Memory B cell (primary cell): ENCODE data around the gene PCSK2.

Experiments used
- ATAC-seq: fragments of 150-1000 bp; cut with Tn5 transposase; 2 replicates; pipeline ENCODE4 v1.10.0; 2021; ENCODE audit warnings: low read depth, mild to moderate bottlenecking, moderate library complexity
- DNase-seq, 2 donors: peaks; one replicate each; pipeline ENCODE4 v3.0.0; 2022; ENCODE audit warnings: low spot score in 2 of 2
- H3K27ac Mint-ChIP-seq: one replicate; pipeline ENCODE4 v1.8.0; 2022; ENCODE audit warnings: mild to moderate bottlenecking, moderate library complexity, mixed read lengths
- H3K27me3 Mint-ChIP-seq: one replicate; pipeline ENCODE4 v1.8.0; 2022; ENCODE audit warnings: mixed read lengths
- H3K36me3 Mint-ChIP-seq: one replicate; pipeline ENCODE4 v1.8.0; 2022; ENCODE audit warnings: mild to moderate bottlenecking, mixed read lengths
- H3K4me1 Mint-ChIP-seq: one replicate; pipeline ENCODE4 v1.8.0; 2022; ENCODE audit warnings: mixed read lengths
- H3K4me3 Mint-ChIP-seq: one replicate; pipeline ENCODE4 v1.8.0; 2022; ENCODE audit warnings: mild to moderate bottlenecking, moderate library complexity, mixed read lengths
- H3K9me3 Mint-ChIP-seq: one replicate; pipeline ENCODE4 v1.8.0; 2022; ENCODE audit warnings: mixed read lengths

PCSK2 gene

DNA sequence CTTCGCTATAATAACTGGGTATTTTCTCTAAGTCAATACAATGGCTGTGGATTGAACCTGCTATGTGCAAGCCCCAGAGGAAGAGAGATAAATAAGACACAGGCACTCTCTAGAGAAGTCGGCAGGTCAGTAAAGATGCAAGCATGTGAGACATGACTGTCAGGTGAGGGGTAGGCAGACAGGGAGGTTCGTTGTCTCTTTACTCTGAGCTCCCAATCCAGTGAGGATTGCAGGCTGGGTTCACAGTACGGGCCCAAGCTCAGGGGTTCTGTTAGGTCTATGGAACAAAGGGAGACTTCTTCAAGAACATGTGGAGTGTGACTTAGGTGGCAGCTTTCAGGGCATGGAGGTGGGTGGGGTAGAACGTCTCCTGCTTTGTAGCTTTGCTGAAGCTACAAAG is 147.2 kb downstream of the PCSK2 start:
- no peak overlapping the region for H3K27ac Mint-ChIP-seq
- no peaks in the 10 kb centered on the region for H3K36me3 Mint-ChIP-seq
- H3K9me3 Mint-ChIP-seq, result peaks cover 2% of the 10 kb centered on the region
- DNase-seq (no peak), ATAC-seq (no peak)
- peaks cover 6% of the 10 kb centered on the region for H3K27me3 Mint-ChIP-seq
- no peak overlapping the region for H3K4me3 Mint-ChIP-seq
- no peaks in the 10 kb centered on the region for H3K4me1 Mint-ChIP-seq

DNA sequence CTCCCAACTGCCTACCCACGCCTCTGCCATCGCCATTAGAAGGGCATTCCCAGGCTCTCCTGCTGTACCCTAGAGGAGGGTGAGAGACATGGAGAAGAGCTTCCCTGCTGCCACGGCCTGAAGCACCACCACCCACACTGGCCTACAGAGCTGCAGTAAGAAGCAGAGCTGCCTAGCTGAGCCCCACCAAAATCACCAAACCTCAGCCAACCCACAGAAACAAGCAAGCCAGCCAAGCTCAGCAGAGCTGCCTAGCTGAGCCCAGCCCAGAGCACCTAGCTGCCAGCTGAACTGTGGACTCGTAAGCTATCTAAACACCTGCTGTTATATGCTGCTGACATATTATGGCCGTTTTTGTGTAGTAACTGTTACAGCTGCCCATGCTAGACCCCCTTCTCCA is 149.2 kb downstream of the PCSK2 start:
- Mint-ChIP-seq H3K9me3 (peaks cover 4% of the 10 kb centered on the region), H3K4me3 (no peak overlapping the region), H3K27ac (no peak overlapping the region), H3K36me3 (no peaks in the 10 kb centered on the region), H3K4me1 (no peaks in the 10 kb centered on the region), H3K27me3 (peaks cover 2% of the 10 kb centered on the region)
- no peak for ATAC-seq
- no peak for DNase-seq

DNA sequence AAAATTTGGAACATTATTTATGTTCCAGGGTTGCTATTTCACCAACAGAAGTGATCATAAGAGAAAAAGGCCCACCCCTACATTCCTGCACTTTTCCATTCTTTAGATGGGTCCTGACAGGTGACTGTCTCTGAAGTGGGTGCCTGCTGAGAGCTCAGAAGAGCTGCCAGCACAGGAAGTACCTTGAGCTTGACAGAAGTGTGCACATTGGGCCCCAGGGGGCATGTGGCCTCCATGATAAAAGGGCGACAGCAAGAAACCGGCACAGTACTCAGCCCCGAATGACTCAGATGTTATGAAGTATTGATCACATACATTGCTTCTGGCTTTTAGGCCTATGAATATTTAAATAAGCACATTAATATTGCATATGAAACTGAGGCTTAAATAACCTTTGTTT is 150.4 kb downstream of the PCSK2 start:
- peaks cover 2% of the 10 kb centered on the region for H3K27me3 Mint-ChIP-seq
- H3K27ac Mint-ChIP-seq, result no peak overlapping the region
- H3K4me1 Mint-ChIP-seq, result no peaks in the 10 kb centered on the region
- no peaks in the 10 kb centered on the region for H3K36me3 Mint-ChIP-seq
- no peak for ATAC-seq
- peaks cover 4% of the 10 kb centered on the region for H3K9me3 Mint-ChIP-seq
- no peak for DNase-seq
- H3K4me3 Mint-ChIP-seq, result no peak overlapping the region

DNA sequence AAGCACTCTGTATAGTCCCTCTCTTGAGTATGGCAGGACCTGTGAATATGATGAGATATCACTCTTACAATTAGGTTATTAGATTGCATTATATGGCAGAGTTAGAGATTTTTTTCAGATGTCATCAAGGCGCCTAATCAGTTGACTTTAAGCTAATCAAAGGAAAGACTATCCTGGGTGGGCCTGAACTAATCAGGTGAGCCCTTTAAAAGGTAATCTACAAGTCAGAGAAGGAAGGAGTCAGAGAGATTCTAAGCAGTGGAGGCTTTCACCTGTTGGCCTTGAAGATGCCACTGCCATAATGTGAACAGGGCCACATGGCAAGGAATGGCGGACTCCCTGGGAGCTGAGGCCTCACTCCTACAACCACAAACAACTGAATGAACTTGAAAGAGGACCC is 152.8 kb downstream of the PCSK2 start:
- Mint-ChIP-seq H3K4me3 (no peak overlapping the region), H3K4me1 (no peaks in the 10 kb centered on the region), H3K36me3 (no peaks in the 10 kb centered on the region), H3K9me3 (peaks cover 4% of the 10 kb centered on the region), H3K27me3 (peaks cover 7% of the 10 kb centered on the region), H3K27ac (no peak overlapping the region)
- DNase-seq (no peak), ATAC-seq (no peak)

DNA sequence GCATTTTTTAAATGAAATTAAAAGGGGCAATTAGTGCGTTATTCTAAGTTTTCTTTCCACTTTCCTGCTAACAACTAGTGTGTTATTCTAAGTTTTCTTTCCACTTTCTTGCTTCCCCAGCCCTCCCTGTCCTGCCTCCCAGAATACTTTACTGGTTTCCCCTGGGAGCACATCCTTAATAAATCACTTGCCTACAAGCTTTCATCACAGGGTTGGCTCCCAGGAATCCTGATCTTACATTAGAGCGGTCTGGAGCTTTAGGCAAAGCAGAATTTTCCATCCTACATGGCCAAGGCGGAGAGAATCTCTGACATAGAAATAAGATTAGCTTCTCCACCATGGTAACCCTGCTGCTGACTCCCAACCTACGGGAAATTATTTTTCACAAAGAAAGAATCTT is 154.0 kb downstream of the PCSK2 start:
- no peaks in the 10 kb centered on the region for H3K36me3 Mint-ChIP-seq
- ATAC-seq, result no peak

DNA sequence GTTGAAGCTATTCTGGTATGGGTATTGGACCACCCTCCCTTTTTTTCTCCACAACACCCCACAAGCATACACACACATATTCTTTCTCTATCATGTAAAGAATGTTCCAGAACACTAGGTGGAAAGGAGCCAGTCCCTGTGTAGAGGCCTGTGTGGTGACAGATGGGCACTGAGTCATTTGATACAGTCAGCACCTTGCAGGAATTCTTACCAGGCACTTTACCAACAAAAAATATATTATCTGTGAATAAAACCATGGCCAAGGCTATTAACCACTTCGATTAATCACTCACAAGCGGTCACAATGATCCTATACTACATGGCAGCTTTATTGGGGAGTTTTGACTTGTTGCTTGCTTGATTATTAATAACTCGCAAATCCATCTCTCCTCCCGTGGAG is 154.9 kb downstream of the PCSK2 start:
- Mint-ChIP-seq H3K27ac (no peak overlapping the region), H3K27me3 (peaks cover 7% of the 10 kb centered on the region), H3K9me3 (peaks cover 4% of the 10 kb centered on the region), H3K4me1 (no peaks in the 10 kb centered on the region), H3K4me3 (no peak overlapping the region), H3K36me3 (no peaks in the 10 kb centered on the region)
- DNase-seq (no peak), ATAC-seq (no peak)

More for the DNA sequence above, 154.0 kb downstream of the PCSK2 start:
- Mint-ChIP-seq H3K27me3 (peaks cover 7% of the 10 kb centered on the region), H3K4me1 (no peaks in the 10 kb centered on the region), H3K4me3 (no peak overlapping the region), H3K27ac (no peak overlapping the region), H3K9me3 (peaks cover 4% of the 10 kb centered on the region)
- DNase-seq, result no peak

DNA sequence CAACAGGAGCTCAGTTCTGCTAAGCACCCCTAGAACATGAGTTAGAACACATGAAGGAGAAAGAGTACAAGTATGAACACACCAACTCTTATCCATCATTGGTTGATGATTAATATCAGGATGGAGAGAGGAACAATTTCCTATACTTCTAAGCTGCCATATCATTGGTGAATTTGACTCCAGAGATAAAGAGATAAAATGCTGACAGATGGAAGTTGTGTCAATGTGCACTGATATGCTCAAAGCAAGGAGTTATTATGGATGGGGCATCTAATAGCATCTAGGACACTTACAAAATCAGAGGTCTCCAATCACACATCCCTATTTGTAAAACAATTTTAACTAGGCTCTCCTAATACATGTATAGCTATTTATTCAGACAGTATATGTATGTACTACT is 159.0 kb downstream of the PCSK2 start:
- H3K36me3 Mint-ChIP-seq, result no peaks in the 10 kb centered on the region
- H3K9me3 Mint-ChIP-seq, result no peaks in the 10 kb centered on the region
- no peak overlapping the region for H3K4me3 Mint-ChIP-seq
- ATAC-seq (no peak), DNase-seq (no peak)
- no peak overlapping the region for H3K27ac Mint-ChIP-seq
- H3K4me1 Mint-ChIP-seq, result no peaks in the 10 kb centered on the region
- peaks cover 10% of the 10 kb centered on the region for H3K27me3 Mint-ChIP-seq

DNA sequence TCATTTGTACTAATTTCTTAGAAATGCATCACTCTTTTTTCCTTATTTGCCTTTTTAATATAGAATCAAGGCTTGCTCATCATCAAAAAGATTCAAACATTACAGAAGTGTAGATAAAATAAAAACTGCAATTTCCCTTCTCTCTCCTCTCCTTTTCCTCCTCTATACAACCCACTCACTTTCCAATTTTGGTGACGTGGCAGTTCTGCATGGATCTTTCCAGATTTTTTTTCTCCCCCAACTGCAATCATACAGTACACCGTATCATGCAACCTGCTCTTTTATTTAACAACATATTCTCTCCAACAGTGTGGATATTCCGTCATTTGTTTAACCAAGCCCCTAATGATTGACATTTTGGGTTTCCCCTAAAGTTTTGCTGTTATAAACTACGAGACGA is 163.8 kb downstream of the PCSK2 start:
- ATAC-seq (no peak), DNase-seq (no peak)
- H3K27me3 Mint-ChIP-seq, result peaks cover 6% of the 10 kb centered on the region
- peaks cover 2% of the 10 kb centered on the region for H3K36me3 Mint-ChIP-seq
- H3K9me3 Mint-ChIP-seq, result peaks cover 2% of the 10 kb centered on the region
- H3K27ac Mint-ChIP-seq, result no peak overlapping the region
- H3K4me1 Mint-ChIP-seq, result peaks cover 2% of the 10 kb centered on the region
- no peak overlapping the region for H3K4me3 Mint-ChIP-seq

DNA sequence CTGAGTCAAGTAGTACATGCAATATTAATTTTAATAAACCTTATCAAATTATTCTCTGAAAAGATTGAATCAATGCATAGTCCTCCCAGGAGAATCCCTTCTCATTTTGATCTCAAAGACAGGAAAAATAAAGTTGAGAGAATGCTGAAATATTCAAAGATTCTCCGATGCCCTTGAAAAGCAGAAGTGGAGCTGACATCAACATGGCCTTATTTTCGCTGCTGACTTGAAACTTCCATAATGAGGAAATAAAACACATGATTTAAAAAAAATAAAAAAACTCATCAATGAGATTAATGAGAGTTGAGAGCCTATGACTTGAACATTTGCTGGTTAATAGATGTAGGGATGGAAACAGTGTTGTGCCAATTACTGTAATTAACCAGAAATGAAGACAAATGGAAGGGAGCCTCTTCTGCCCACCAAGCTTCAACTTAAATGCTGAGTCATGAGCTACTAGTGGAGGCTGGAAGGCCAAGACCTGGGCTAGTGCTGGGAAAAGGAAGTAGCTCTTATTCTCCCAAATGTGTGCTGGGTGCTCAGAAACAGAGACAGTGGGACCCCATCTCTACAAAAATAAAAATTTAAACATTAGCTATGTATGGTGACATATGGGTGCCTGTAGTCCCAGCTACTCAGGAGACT is 164.4 kb downstream of the PCSK2 start:
- ATAC-seq (no peak), DNase-seq (no peak)
- Mint-ChIP-seq H3K4me1 (peaks cover 2% of the 10 kb centered on the region), H3K36me3 (peaks cover 2% of the 10 kb centered on the region), H3K4me3 (no peak overlapping the region), H3K27ac (no peak overlapping the region), H3K27me3 (peaks cover 6% of the 10 kb centered on the region), H3K9me3 (peaks cover 2% of the 10 kb centered on the region)

DNA sequence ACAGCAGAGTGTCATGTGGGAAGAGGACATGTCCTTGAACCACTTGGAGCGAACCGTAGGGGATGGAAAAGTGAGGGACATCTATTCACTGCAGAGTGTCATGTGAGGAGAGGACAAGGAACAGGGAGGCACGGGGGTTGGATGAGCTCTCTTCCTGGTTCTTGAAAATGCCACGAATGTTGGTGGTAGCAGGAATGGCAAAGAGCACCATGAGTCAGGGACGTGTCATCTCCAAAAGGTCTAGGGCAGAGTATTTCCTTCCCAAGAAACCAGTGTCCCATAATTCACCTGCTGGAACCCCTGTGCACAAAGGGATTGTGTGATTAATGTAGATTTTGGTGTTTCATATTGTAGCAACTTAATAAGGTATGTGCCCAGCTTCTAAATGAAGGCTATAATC is 167.6 kb downstream of the PCSK2 start:
- H3K9me3 Mint-ChIP-seq, result peaks cover 2% of the 10 kb centered on the region
- H3K36me3 Mint-ChIP-seq, result peaks cover 2% of the 10 kb centered on the region
- peaks cover 2% of the 10 kb centered on the region for H3K4me1 Mint-ChIP-seq
- no peak overlapping the region for H3K4me3 Mint-ChIP-seq
- no peak overlapping the region for H3K27ac Mint-ChIP-seq
- ATAC-seq, result no peak
- H3K27me3 Mint-ChIP-seq, result peaks cover 5% of the 10 kb centered on the region
- DNase-seq, result no peak

DNA sequence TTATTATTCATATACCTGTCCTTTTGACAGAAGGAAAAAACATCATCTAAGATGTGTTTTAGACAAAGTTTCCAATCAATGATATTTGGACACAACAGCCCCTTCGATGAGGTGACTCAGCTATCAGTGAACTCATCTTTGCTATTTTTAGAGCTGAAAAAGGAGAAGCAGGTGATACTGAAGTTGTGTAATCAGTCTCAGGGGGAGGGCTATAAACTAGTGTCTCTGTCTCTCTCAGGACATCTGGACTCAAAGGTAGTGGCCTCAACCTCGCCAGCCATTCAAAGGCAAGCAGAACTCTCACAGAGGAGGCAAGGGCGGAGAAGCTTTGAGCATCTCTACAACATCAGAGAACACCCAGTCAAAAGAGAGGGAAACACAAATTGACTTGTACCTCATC is 168.9 kb downstream of the PCSK2 start:
- Mint-ChIP-seq H3K4me1 (peaks cover 2% of the 10 kb centered on the region), H3K27ac (no peak overlapping the region), H3K4me3 (no peak overlapping the region), H3K27me3 (peaks cover 5% of the 10 kb centered on the region), H3K36me3 (peaks cover 2% of the 10 kb centered on the region), H3K9me3 (peaks cover 3% of the 10 kb centered on the region)
- no peak for ATAC-seq
- DNase-seq, result no peak

DNA sequence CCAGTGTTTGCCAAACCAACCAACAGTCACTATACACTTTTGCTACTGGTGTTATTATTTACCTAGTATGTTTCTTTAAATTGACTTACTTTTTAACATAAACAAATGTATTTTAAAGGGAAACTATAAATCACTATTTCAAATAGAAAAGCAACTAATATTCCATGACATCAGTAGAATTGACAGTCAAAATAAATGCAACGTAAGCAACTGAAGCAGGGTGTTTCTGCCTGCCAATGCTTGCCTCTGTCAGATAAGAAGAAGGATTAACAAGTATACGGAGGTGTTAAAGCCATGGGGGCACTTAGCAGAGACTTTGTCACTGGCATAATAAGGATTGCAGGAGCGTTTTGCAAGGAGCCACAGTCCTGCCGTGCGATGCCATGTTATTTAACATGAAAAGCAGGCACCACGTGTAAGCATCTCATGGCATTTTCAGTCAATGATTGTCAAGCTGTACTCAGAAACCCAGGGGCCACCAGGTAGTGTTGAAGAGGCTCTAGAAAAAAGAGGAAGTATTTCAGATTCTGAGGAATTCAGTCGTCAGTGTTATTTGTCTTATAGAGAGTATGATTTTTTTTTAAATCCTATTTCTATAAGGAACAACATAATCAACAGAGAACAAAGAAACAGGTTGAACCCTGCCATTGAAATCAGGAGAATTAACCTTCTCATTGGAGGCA is 172.6 kb downstream of the PCSK2 start:
- ATAC-seq (no peak), DNase-seq (no peak)
- H3K4me3 Mint-ChIP-seq, result no peak overlapping the region
- H3K4me1 Mint-ChIP-seq, result no peaks in the 10 kb centered on the region
- H3K27ac Mint-ChIP-seq, result no peak overlapping the region
- H3K36me3 Mint-ChIP-seq, result no peaks in the 10 kb centered on the region
- H3K27me3 Mint-ChIP-seq, result peaks cover 2% of the 10 kb centered on the region
- H3K9me3 Mint-ChIP-seq, result peaks cover 2% of the 10 kb centered on the region

DNA sequence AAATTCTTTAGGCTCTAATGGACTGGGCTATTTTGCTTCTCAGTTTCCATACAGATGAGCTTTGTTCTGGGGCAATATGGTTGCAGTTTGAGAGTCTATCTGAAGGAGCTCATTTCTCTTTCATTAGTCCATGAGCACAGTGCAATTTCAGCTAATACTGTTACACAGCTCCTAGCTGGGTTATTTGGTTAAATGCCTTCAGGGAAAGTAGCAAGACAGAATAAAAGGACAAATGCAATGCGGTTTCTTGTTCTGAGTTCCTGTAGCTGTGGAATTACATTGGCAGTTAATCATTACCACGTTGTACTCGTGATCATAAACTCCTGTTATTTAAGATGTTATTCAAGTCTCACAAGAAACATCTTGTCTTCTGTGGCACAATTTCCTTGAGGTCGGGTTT is 176.6 kb downstream of the PCSK2 start:
- DNase-seq (no peak), ATAC-seq (no peak)
- Mint-ChIP-seq H3K4me3 (no peak overlapping the region), H3K36me3 (no peaks in the 10 kb centered on the region), H3K27ac (no peak overlapping the region), H3K9me3 (peaks cover 2% of the 10 kb centered on the region), H3K4me1 (no peaks in the 10 kb centered on the region), H3K27me3 (no peaks in the 10 kb centered on the region)

DNA sequence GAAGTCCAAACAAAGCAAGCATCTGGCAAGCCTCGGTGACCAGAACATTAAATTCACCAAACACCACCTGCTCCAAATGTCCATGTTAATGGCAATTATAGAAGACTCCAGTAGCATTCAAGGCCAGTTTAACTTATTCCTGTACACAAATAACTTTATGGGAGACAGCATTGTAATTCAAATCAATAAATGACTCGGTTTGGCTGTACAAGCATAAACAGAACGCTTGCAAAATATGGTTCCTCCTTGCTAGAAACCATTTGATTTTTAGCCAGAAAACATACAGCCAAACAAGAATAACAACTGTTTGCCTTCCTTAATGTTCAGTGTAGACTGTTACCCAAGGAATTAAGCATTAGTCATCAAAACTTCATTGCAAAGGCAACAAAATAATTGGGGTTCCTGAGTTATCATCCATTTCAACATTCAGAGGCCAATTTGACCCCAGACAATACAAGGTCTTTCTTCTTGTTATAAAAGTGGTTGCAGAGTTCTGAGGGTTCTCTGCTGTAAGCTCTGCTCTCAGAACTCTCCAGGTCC is 179.3 kb downstream of the PCSK2 start:
- no peaks in the 10 kb centered on the region for H3K4me1 Mint-ChIP-seq
- H3K4me3 Mint-ChIP-seq, result no peak overlapping the region
- no peaks in the 10 kb centered on the region for H3K27me3 Mint-ChIP-seq
- no peaks in the 10 kb centered on the region for H3K36me3 Mint-ChIP-seq
- DNase-seq, result no peak
- no peak for ATAC-seq
- H3K27ac Mint-ChIP-seq, result no peak overlapping the region
- no peaks in the 10 kb centered on the region for H3K9me3 Mint-ChIP-seq

DNA sequence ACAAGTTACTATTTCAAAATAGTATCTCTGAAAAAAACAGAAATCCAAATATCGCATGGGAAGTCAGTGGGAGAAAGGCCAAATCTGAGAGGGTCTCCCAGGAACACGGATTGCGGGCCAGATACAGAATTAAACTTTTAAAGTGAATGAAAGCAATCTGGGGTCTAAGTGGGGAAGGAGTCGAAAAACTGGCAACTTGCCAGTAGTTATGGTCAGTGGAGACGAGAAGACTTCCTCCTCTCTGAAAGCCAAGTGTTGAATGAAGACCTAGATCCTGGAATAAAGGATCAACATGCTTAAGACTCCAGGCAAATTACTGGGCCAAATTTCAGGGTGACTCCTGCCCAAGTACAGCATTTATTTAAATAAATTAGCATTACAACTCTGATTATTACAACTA is 180.7 kb downstream of the PCSK2 start:
- Mint-ChIP-seq H3K27me3 (peaks cover 1% of the 10 kb centered on the region), H3K36me3 (no peaks in the 10 kb centered on the region), H3K4me1 (no peaks in the 10 kb centered on the region), H3K9me3 (peaks cover 4% of the 10 kb centered on the region), H3K27ac (no peak overlapping the region), H3K4me3 (no peak overlapping the region)
- no peak for DNase-seq
- no peak for ATAC-seq
